ENCODE results near the gene SLC18A2.

- TF ChIP-seq SUZ12 (IDR thresholded peaks at IDR 0.05; ENCODE audit: extremely low read depth, insufficient read depth, insufficient read length) (no peak), YY1 (IDR thresholded peaks at IDR 0.05; ENCODE audit: insufficient read depth, insufficient read length) (no peak)
Measured at GRCh38 chr10:117294735-117295134, 53.8 kb downstream of the SLC18A2 start.
